Upper lobe of left lung (tissue), 6 donors: Measurements from ENCODE around the gene MAPKBP1. TPM values are rescaled to one million over a fixed set of nuclear protein-coding genes. Genes with fewer than 3 reads are reported as not detected.

ENCODE experiments used
- ATAC-seq, 2 donors: fragments of 200-7000 bp; cut with Tn5 transposase; one replicate each; pipeline ENCODE4 v1.9.1; 2022; ENCODE audit warnings: mild to moderate bottlenecking in 2 of 2, moderate library complexity in 2 of 2; ENCODE audit not compliant: low FRiP score in 2 of 2
- DNase-seq, 2 donors: peaks; one replicate each; pipeline ENCODE4 v3.0.0-alpha.2; 2019 to 2020
- H3K27ac ChIP-seq, 4 donors: fragments of 200-600 bp; sonication (generic); one replicate each; pipeline ENCODE4 v1.5.1; 2016 to 2019
- H3K27me3 ChIP-seq, 4 donors: fragments of 200-600 bp; sonication (generic); one replicate each; pipeline ENCODE4 v1.5.1; 2017 to 2019
- H3K36me3 ChIP-seq, 4 donors: fragments of 200-600 bp; sonication (generic); one replicate each; pipeline ENCODE4 v1.5.1; 2016 to 2019
- H3K4me1 ChIP-seq, 4 donors: fragments of 200-600 bp; sonication (generic); one replicate each; pipeline ENCODE4 v1.5.1; 2018 to 2019
- H3K4me3 ChIP-seq, 4 donors: fragments of 200-600 bp; sonication (generic); one replicate each; pipeline ENCODE4 v1.5.1; 2017 to 2019; ENCODE audit warnings: mild to moderate bottlenecking in 2 of 4, moderate library complexity in 1 of 4
- H3K9me3 ChIP-seq, 4 donors: fragments of 200-600 bp; sonication (generic); one replicate each; pipeline ENCODE4 v1.5.1; 2018 to 2019
- CTCF ChIP-seq, 6 experiments: fragments of 450-650 bp in 4 of 6; fragments of 200-600 bp in 2 of 6; sonication (generic) in 2 of 6; IDR thresholded peaks; one replicate each; pipeline ENCODE4 v1.5.1; 2016 to 2019; ENCODE audit warnings: antibody characterized with exemption in 6 of 6
- EP300 ChIP-seq, 4 donors: sonication (generic); formaldehyde crosslinking; IDR thresholded peaks; one replicate each; pipeline ENCODE4 v1.5.1; 2017; ENCODE audit warnings: antibody characterized with exemption in 4 of 4, control low read depth in 2 of 4
- POLR2A ChIP-seq, 4 donors: fragments of 450-650 bp; IDR thresholded peaks; one replicate each; pipeline ENCODE4 v1.5.1; 2016 to 2017; ENCODE audit warnings: antibody characterized with exemption in 4 of 4, mild to moderate bottlenecking in 2 of 4
- POLR2AphosphoS5 ChIP-seq, 2 donors: sonication (generic); formaldehyde crosslinking; IDR thresholded peaks; one replicate each; pipeline ENCODE4 v1.5.1; 2017; ENCODE audit warnings: antibody characterized with exemption in 2 of 2
- WGBS, 2 donors: methylation state at CpG; one replicate each; pipeline ENCODE4 v1.1.5; 2017 to 2018; 5-methylcytosine and 5-hydroxymethylcytosine counted together
- total RNA-seq, 6 donors: library from RNA; depleted of rRNA in 4 of 6; stranded (reverse); fragments of >200 nt in 4 of 6; gene quantifications; one replicate each; pipeline versions ENCODE4 v1.1.0 to v1.2.1, GENCODE V29; 2016 to 2021
- donor health status: DM: no; HTN: no; CAD: no; lungs with moderate emphysema.
- donor health status: DM: no; HTN: yes; CAD: no; lungs with severe emphysema.

The MAPKBP1 gene
- total RNA-seq, 6 donors from 2014 or later: 12.8 to 83.8 (median 26.8) TPM

DNA sequence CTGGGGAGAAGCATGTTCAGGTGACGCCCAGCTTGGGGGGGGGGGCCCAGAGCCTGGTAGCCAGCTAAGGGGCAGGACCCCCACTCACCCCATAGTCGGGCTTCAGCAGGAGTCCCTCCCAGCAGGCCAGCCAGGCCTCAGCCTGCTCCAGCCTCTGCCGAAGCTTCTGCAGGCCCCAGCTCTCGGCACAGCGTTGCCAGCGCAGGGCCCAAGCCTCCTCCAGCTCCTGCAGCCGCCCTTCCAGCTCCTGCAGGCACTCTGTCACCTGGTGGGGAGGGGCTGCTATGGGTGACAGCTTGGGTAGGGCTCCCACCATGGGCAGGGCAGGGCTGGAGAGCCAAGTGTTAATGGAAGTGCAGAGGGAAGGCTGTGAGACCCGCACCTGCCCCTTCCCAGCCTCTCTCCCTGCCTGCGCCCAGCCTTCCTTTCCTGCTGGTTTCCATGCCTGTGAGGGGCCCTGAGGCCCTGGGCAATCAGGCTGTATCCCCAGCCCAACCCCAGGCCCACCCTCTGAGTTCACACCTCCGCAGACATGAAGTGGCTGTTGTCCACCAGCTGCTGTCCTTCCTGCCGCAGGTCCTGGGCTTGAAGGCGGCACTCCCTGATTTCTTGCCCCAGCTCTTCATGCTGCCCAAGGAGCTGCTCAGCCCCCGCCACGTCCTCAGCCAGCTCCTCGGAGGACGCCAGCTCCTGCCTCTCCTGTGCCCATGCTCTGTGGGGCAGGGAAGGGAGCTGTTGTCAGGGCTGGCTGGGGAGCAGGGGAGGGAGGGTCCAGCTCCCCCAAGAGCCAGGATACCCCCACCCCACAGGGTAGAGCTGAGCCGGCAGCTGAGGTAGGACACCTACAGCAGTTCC lies 78.7 kb downstream of the MAPKBP1 start:
- Histone ChIP-seq H3K9me3 (no peaks in the 10 kb centered on the region), H3K4me3 (no peak overlapping the region), H3K27me3 (no peaks in the 10 kb centered on the region), H3K4me1 (peaks cover 5 to 40% (median 20%) of the 10 kb centered on the region in 4 donors), H3K27ac (no peak overlapping the region), H3K36me3 (peaks cover 0 to 11% (median 5%) of the 10 kb centered on the region in 4 donors)
- WGBS, 2 donors: 71 to 92% methylated on average over 2 to 17 of the region's 17 CpGs
- TF ChIP-seq EP300 (IDR thresholded peaks at IDR 0.05) (no peak), POLR2AphosphoS5 (IDR thresholded peaks at IDR 0.05) (no peak), CTCF (IDR thresholded peaks at IDR 0.05) (no peak), POLR2A (IDR thresholded peaks at IDR 0.05) (no peak)
- ATAC-seq: no peak
- peak; percentile 36 to 77 for DNase-seq

GRCh38 chr15:41853831-41854230 lies 79.5 kb downstream of the MAPKBP1 start:
- DNase-seq (peak in 1 of 2 donors; percentile 55), ATAC-seq (no peak)
- 80 to 87% methylated on average over 1 to 10 of the region's 10 CpGs for WGBS, 2 donors
- Histone ChIP-seq H3K27me3 (no peaks in the 10 kb centered on the region), H3K4me3 (no peak overlapping the region), H3K36me3 (peaks cover 0 to 3% (median 0%) of the 10 kb centered on the region in 4 donors), H3K9me3 (no peaks in the 10 kb centered on the region), H3K27ac (no peak overlapping the region), H3K4me1 (peaks cover 5 to 40% (median 20%) of the 10 kb centered on the region in 4 donors)
- TF ChIP-seq POLR2AphosphoS5 (IDR thresholded peaks at IDR 0.05) (no peak), EP300 (IDR thresholded peaks at IDR 0.05) (no peak), POLR2A (IDR thresholded peaks at IDR 0.05) (no peak), CTCF (IDR thresholded peaks at IDR 0.05) (no peak)

DNA sequence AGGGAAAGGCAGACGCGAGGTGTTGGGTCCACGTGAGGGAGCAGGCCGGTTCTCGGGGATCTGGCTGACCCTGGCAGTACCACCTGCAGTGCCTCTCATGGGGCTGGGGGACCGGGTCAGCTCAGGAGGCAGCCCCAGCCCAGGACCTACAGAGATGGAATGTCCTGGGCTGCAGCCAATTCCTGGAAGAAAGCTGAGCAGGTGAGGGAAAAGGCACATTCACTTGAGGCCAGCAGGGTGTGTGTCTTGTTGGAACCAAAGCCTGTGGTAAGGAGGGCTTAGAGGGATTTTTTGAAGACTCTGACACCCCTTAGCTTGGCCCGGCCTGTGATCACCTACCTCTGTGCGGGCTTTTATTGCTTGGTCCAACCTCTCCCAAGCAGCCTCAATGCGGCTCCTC lies 80.2 kb downstream of the MAPKBP1 start:
- H3K27ac ChIP-seq: no peak overlapping the region
- ATAC-seq (no peak), DNase-seq (peak in 1 of 2 donors; percentile 38)
- 86 to 92% methylated on average over 5 to 9 of the region's 9 CpGs for WGBS, 2 donors
- H3K4me1 ChIP-seq: peaks cover 5 to 40% (median 19%) of the 10 kb centered on the region in 4 donors
- no peaks in the 10 kb centered on the region for H3K36me3 ChIP-seq
- TF ChIP-seq POLR2AphosphoS5 (IDR thresholded peaks at IDR 0.05) (no peak), EP300 (IDR thresholded peaks at IDR 0.05) (no peak), CTCF (IDR thresholded peaks at IDR 0.05) (no peak), POLR2A (IDR thresholded peaks at IDR 0.05) (no peak)
- no peak overlapping the region for H3K4me3 ChIP-seq
- no peaks in the 10 kb centered on the region for H3K27me3 ChIP-seq
- H3K9me3 ChIP-seq: no peaks in the 10 kb centered on the region

- H3K27me3 ChIP-seq: no peaks in the 10 kb centered on the region
- TF ChIP-seq CTCF (IDR thresholded peaks at IDR 0.05) (no peak), POLR2AphosphoS5 (IDR thresholded peaks at IDR 0.05) (no peak), EP300 (IDR thresholded peaks at IDR 0.05) (no peak), POLR2A (IDR thresholded peaks at IDR 0.05) (no peak)
- no peaks in the 10 kb centered on the region for H3K36me3 ChIP-seq
- DNase-seq (peak in 1 of 2 donors; percentile 76), ATAC-seq (no peak)
- WGBS, 2 donors: 82 to 92% methylated on average over 10 to 24 of the region's 30 CpGs
- no peak overlapping the region for H3K27ac ChIP-seq
- H3K9me3 ChIP-seq: no peaks in the 10 kb centered on the region
- H3K4me1 ChIP-seq: peaks cover 6 to 31% (median 19%) of the 10 kb centered on the region in 4 donors
- H3K4me3 ChIP-seq: no peak overlapping the region
Observed at GRCh38 chr15:41855261-41855961, 81.1 kb downstream of the MAPKBP1 start.
